ENCODE results near the gene SP3. TPM values are rescaled to one million over a fixed set of nuclear protein-coding genes. Genes with fewer than 3 reads are reported as not detected.
A peak's percentile ranks its signal among the peaks of the same experiment; 100 is the strongest.

SP3 gene
- total RNA-seq, 1 experiment from 2014 or later: 73.8 TPM

GRCh38 chr2:173990970-173991819 is 26.0 kb upstream of the SP3 start:
- no TSS peak for BruUV-seq (replicated peaks)
- CTCF ChIA-PET: interaction anchor here (1.0 to 1.7 kb wide), 3 partner anchors 21 to 60 kb away, joined by 3 to 7 read pairs (median 5); no protein-coding TSS in a partner anchor
- H3K4me1 Mint-ChIP-seq (ENCODE audit: insufficient read depth, unreplicated experiment): peaks cover 30% of the 10 kb centered on the region
- POLR2A ChIA-PET: interaction anchor here (0.6 to 2.4 kb wide), 18 partner anchors 9 to 1446 kb away, joined by 3 to 24 read pairs (median 4); no protein-coding TSS in a partner anchor
- peak overlapping the region; percentile 77 for H3K27ac Mint-ChIP-seq (ENCODE audit: low read depth, unreplicated experiment)
- no peaks in the 10 kb centered on the region for H3K36me3 Mint-ChIP-seq (ENCODE audit: insufficient read depth, unreplicated experiment)
- H3K27me3 Mint-ChIP-seq (ENCODE audit: insufficient read depth, unreplicated experiment): no peaks in the 10 kb centered on the region
- peak overlapping the region; percentile 43 for H3K4me3 Mint-ChIP-seq (ENCODE audit: unreplicated experiment)
- TF ChIP-seq CTCF (IDR thresholded peaks at IDR 0.05; ENCODE audit: unreplicated experiment): no peak
- no peaks in the 10 kb centered on the region for H3K9me3 Mint-ChIP-seq (ENCODE audit: unreplicated experiment)
- peak; percentile 75 for DNase-seq (ENCODE audit: unreplicated experiment)
- intact Hi-C loops (cut with micrococcal nuclease): no loop called here

- intact Hi-C loops (cut with micrococcal nuclease): no loop called here
Measured at GRCh38 chr2:173990245-173990644, 25.1 kb upstream of the SP3 start.

GRCh38 chr2:173989884-173990215 is 24.7 kb upstream of the SP3 start:
- ChIA-PET POLR2A (interaction anchor here (0.9 kb wide), 2 partner anchors 15 to 24 kb away, joined by 3 read pairs; no protein-coding TSS in a partner anchor), CTCF (no interaction called here)
- no peak overlapping the region for H3K27ac Mint-ChIP-seq (ENCODE audit: low read depth, unreplicated experiment)
- H3K36me3 Mint-ChIP-seq (ENCODE audit: insufficient read depth, unreplicated experiment): no peaks in the 10 kb centered on the region
- no peak for TF ChIP-seq CTCF (IDR thresholded peaks at IDR 0.05; ENCODE audit: unreplicated experiment)
- BruUV-seq (replicated peaks): no TSS peak
- peaks cover 40% of the 10 kb centered on the region for H3K4me1 Mint-ChIP-seq (ENCODE audit: insufficient read depth, unreplicated experiment)
- H3K27me3 Mint-ChIP-seq (ENCODE audit: insufficient read depth, unreplicated experiment): no peaks in the 10 kb centered on the region
- no peaks in the 10 kb centered on the region for H3K9me3 Mint-ChIP-seq (ENCODE audit: unreplicated experiment)
- intact Hi-C loops (cut with micrococcal nuclease): no loop called here
- no peak for DNase-seq (ENCODE audit: unreplicated experiment)
- H3K4me3 Mint-ChIP-seq (ENCODE audit: unreplicated experiment): no peak overlapping the region

More at GRCh38 chr2:173990245-173990644, 25.1 kb upstream of the SP3 start:
- H3K36me3 Mint-ChIP-seq (ENCODE audit: insufficient read depth, unreplicated experiment): no peaks in the 10 kb centered on the region
- H3K27ac Mint-ChIP-seq (ENCODE audit: low read depth, unreplicated experiment): no peak overlapping the region
- H3K4me3 Mint-ChIP-seq (ENCODE audit: unreplicated experiment): no peak overlapping the region
- H3K9me3 Mint-ChIP-seq (ENCODE audit: unreplicated experiment): no peaks in the 10 kb centered on the region
- ChIA-PET POLR2A (interaction anchor here (0.9 to 2.4 kb wide), 6 partner anchors 8 to 26 kb away, joined by 3 to 24 read pairs (median 6); no protein-coding TSS in a partner anchor), CTCF (interaction anchor here (1.0 to 1.7 kb wide), 2 partner anchors 20 to 61 kb away, joined by 3 to 7 read pairs; no protein-coding TSS in a partner anchor)
- BruUV-seq (replicated peaks): no TSS peak
- no peak for DNase-seq (ENCODE audit: unreplicated experiment)
- no peaks in the 10 kb centered on the region for H3K27me3 Mint-ChIP-seq (ENCODE audit: insufficient read depth, unreplicated experiment)
- H3K4me1 Mint-ChIP-seq (ENCODE audit: insufficient read depth, unreplicated experiment): peaks cover 36% of the 10 kb centered on the region
- no peak for TF ChIP-seq CTCF (IDR thresholded peaks at IDR 0.05; ENCODE audit: unreplicated experiment)

- Mint-ChIP-seq H3K27me3 (ENCODE audit: insufficient read depth, unreplicated experiment) (no peaks in the 10 kb centered on the region), H3K36me3 (ENCODE audit: insufficient read depth, unreplicated experiment) (no peaks in the 10 kb centered on the region), H3K4me1 (ENCODE audit: insufficient read depth, unreplicated experiment) (peaks cover 41% of the 10 kb centered on the region), H3K27ac (ENCODE audit: low read depth, unreplicated experiment) (no peak overlapping the region), H3K4me3 (ENCODE audit: unreplicated experiment) (no peak overlapping the region), H3K9me3 (ENCODE audit: unreplicated experiment) (no peaks in the 10 kb centered on the region)
- intact Hi-C loops (cut with micrococcal nuclease): no loop called here
- ChIA-PET CTCF (no interaction called here), POLR2A (interaction anchor here (0.9 kb wide), 1 partner anchor 24 kb away, joined by 3 read pairs; no protein-coding TSS in a partner anchor)
- BruUV-seq (replicated peaks): no TSS peak
- no peak for DNase-seq (ENCODE audit: unreplicated experiment)
- TF ChIP-seq CTCF (IDR thresholded peaks at IDR 0.05; ENCODE audit: unreplicated experiment): no peak
Measured at GRCh38 chr2:173989160-173989883, 24.1 kb upstream of the SP3 start.

Measured in MCF 10A (cell line).